A549 (cell line): ENCODE data around the gene MTX3. TPM values are rescaled to one million over a fixed set of nuclear protein-coding genes. Genes with fewer than 3 reads are reported as not detected.
A peak's percentile ranks its signal among the peaks of the same experiment; 100 is the strongest.

Experiments used
- ATAC-seq, 2 experiments: fragments of 200-7000 bp in 1 of 2; fragments of >200 bp in 1 of 2; cut with Nextera tagmentation in 1 of 2; cut with Tn5 transposase in 1 of 2; 3 replicates each; pipeline versions ENCODE4 v1.8.0 to v1.9.1; 2018 to 2020; ENCODE audit warnings: mild to moderate bottlenecking in 1 of 2, moderate library complexity in 1 of 2
- CTCF ChIA-PET: fragments of 300-600 bp; sonication (Branson Sonifier 250); formaldehyde crosslinking; extraction: SDS; loops from one replicate; lab custom pipeline; 2021; ENCODE audit warnings: antibody characterized with exemption, inconsistent platforms; lab: Yijun Ruan, JAX
- POLR2A ChIA-PET: fragments of 350-600 bp; formaldehyde crosslinking; extraction: SDS; loops from one replicate; lab custom pipeline; 2021; ENCODE audit warnings: antibody characterized with exemption, inconsistent platforms; lab: Yijun Ruan, JAX
- DNase-seq, 2 experiments: peaks; one replicate each; pipeline versions ENCODE4 v3.0.0 to v3.0.0-alpha.2; 2011 to 2016; ENCODE audit warnings: low read depth in 1 of 2, low spot score in 1 of 2
- FAIRE-seq: peaks from 2 replicates; lab custom pipeline; 2011; peaks lifted over from hg19 to GRCh38; lab: Jason Lieb, UNC
- H3K27ac ChIP-seq, 2 experiments: fragments of >200 bp; sonication (Bioruptor Twin); formaldehyde crosslinking; 3 replicates each; pipeline ENCODE4 v1.5.1; 2016 to 2017
- H3K4me1 ChIP-seq: fragments of >200 bp; sonication (Bioruptor Twin); formaldehyde crosslinking; 3 replicates; pipeline ENCODE4 v1.6.1; 2016
- H3K4me2 ChIP-seq: fragments of >200 bp; sonication (Bioruptor Twin); formaldehyde crosslinking; 3 replicates; pipeline ENCODE4 v1.6.1; 2016
- H3K4me3 ChIP-seq: fragments of >200 bp; sonication (Bioruptor Twin); formaldehyde crosslinking; 3 replicates; pipeline ENCODE4 v1.5.1; 2016
- H3K9me3 ChIP-seq: fragments of >200 bp; sonication (Bioruptor Twin); formaldehyde crosslinking; 3 replicates; pipeline ENCODE4 v1.6.1; 2016
- BHLHE40 ChIP-seq: IDR thresholded peaks from 2 replicates; pipeline ENCODE4 v1.6.1; 2012; ENCODE audit warnings: low read depth, low read length, inconsistent platforms
- FOSB ChIP-seq: fragments of 250-450 bp; sonication (Bioruptor Pico); IDR thresholded peaks from 2 replicates; pipeline ENCODE4 v1.5.0; 2020; ENCODE audit warnings: mild to moderate bottlenecking, moderate library complexity
- GATA3 ChIP-seq: IDR thresholded peaks from 2 replicates; pipeline ENCODE4 v1.6.1; 2012; ENCODE audit warnings: borderline replicate concordance
- HDAC2 ChIP-seq: fragments of 200-600 bp; sonication (generic); IDR thresholded peaks from 2 replicates; pipeline ENCODE4 v1.6.1; 2016
- HEYL ChIP-seq: fragments of 250-450 bp; sonication (Bioruptor Pico); IDR thresholded peaks from 2 replicates; pipeline ENCODE4 v1.8.0; 2021; ENCODE audit warnings: mild to moderate bottlenecking, moderate library complexity
- HOXA7 ChIP-seq: fragments of 250-450 bp; sonication (Bioruptor Pico); IDR thresholded peaks from 2 replicates; pipeline ENCODE4 v1.5.0; 2020; ENCODE audit warnings: mild to moderate bottlenecking, moderate library complexity
- JUN ChIP-seq, 2 experiments: fragments of >200 bp; sonication (Bioruptor Twin); formaldehyde crosslinking; IDR thresholded peaks; 2 replicates in 1 of 2; 3 replicates in 1 of 2; pipeline ENCODE4 v1.6.1; 2016 to 2017
- KDM1A ChIP-seq: fragments of 200-600 bp; sonication (generic); IDR thresholded peaks from 2 replicates; pipeline ENCODE4 v1.6.1; 2016; ENCODE audit warnings: low read depth, mild to moderate bottlenecking
- MAFK ChIP-seq: fragments of 450-650 bp; IDR thresholded peaks from 2 replicates; pipeline ENCODE4 v1.6.1; 2014; ENCODE audit not compliant: partially characterized antibody
- MAZ ChIP-seq: fragments of 150-350 bp; IDR thresholded peaks from 2 replicates; pipeline ENCODE4 v1.6.1; 2014; ENCODE audit warnings: antibody characterized with exemption, low read depth, low read length, borderline replicate concordance
- NFE2L2 ChIP-seq: fragments of 150-350 bp; conservative IDR thresholded peaks from 2 replicates; pipeline ENCODE4 v1.6.1; 2014; ENCODE audit warnings: low read length
- NPAS2 ChIP-seq: fragments of 250-450 bp; sonication (Bioruptor Pico); IDR thresholded peaks from 2 replicates; pipeline ENCODE4 v1.8.0; 2022; ENCODE audit warnings: mild to moderate bottlenecking, moderate library complexity, borderline replicate concordance
- POLR2A ChIP-seq: IDR thresholded peaks from 2 replicates; pipeline ENCODE4 v1.6.1; 2012; ENCODE audit warnings: mild to moderate bottlenecking, low read length
- POLR2AphosphoS2 ChIP-seq: conservative IDR thresholded peaks from 2 replicates; pipeline ENCODE4 v1.6.1; 2012; ENCODE audit warnings: low read length, improper control_type of control experiment, inconsistent platforms
- TFCP2L1 ChIP-seq: fragments of 250-450 bp; sonication (Bioruptor Pico); IDR thresholded peaks from 2 replicates; pipeline ENCODE4 v1.5.0; 2021; ENCODE audit warnings: mild to moderate bottlenecking
- ZC3H11A ChIP-seq: fragments of 450-650 bp; IDR thresholded peaks from 2 replicates; pipeline ENCODE4 v1.6.1; 2014; ENCODE audit warnings: antibody characterized with exemption, mild to moderate bottlenecking
- ZNF302 ChIP-seq: fragments of 250-450 bp; sonication (Bioruptor Pico); IDR thresholded peaks from 2 replicates; pipeline ENCODE4 v1.9.0; 2021; ENCODE audit warnings: inconsistent platforms, mild to moderate bottlenecking, moderate library complexity
- WGBS: methylation state at CpG from one replicate; pipeline ENCODE4 v1.1.6; 2017; ENCODE audit errors: missing lambda C conversion rate; 5-methylcytosine and 5-hydroxymethylcytosine counted together
- polyA plus RNA-seq, 4 experiments: library from polyadenylated mRNA; depleted of rRNA in 3 of 4; stranded (reverse); fragments of >200 nt; fragmentation: RNase III in 1 of 4; extraction: RNeasy Plus Mini Kit Qiagen cat#74134 plus additional on column Dnase treatment in 1 of 4; gene quantifications; 2 replicates in 3 of 4; 3 replicates in 1 of 4; pipeline ENCODE4 v1.2.3, GENCODE V29; 2011 to 2017
- TF ChIP-seq, protein P1 (sequence below): IDR thresholded peaks from 2 replicates; pipeline ENCODE4 v1.6.1; 2012
- TF ChIP-seq, protein P2 (sequence below): fragments of 250-450 bp; sonication (Bioruptor Pico); IDR thresholded peaks from 2 replicates; pipeline ENCODE4 v1.5.0; 2020; ENCODE audit warnings: low read depth, mild to moderate bottlenecking, moderate library complexity
- TF ChIP-seq, protein P3 (sequence below): fragments of 200-600 bp; sonication (generic); IDR thresholded peaks from 2 replicates; pipeline ENCODE4 v1.6.1; 2016; ENCODE audit warnings: antibody characterized with exemption, mild to moderate bottlenecking, moderate library complexity
- TF ChIP-seq, protein P4 (sequence below): IDR thresholded peaks from 2 replicates; pipeline ENCODE4 v1.6.1; 2012; ENCODE audit warnings: low read depth, borderline replicate concordance
- TF ChIP-seq, protein P5 (sequence below): fragments of >200 bp; sonication (Bioruptor Twin); formaldehyde crosslinking; IDR thresholded peaks from 2 replicates; pipeline ENCODE4 v1.6.1; 2016
- TF ChIP-seq, protein P6 (sequence below): fragments of 150-350 bp; IDR thresholded peaks from 2 replicates; pipeline ENCODE4 v1.6.1; 2014; ENCODE audit warnings: low read depth, mild to moderate bottlenecking, low read length

Gene MTX3
- polyA plus RNA-seq, 2 of the 4 experiments (the other 2 are of a cell fraction) = 7.4 to 19.1 TPM

DNA sequence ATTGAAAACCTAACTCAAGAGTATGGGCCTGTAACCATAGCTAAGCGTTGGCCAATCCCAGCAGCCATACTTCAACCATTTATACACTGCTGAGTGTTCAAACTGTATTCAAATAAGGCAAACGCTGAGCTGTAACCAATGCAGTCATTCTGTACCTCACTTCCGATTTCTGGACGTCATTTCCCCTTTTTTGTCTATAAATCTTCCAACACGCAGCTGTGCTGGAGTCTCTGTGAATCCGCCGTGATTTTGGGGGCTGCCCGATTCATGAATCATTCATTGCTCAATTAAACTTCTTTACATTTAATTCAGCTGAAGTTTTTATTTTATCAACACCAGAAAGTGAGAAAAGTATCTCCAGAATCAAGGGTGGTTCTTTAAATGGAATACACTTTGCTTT lies 31.7 kb downstream of the MTX3 start:
- no peak overlapping the region for H3K27ac ChIP-seq
- CTCF ChIA-PET = no interaction called here
- no peaks in the 10 kb centered on the region for H3K4me1 ChIP-seq
- 45% methylated on average over 8 of the region's 8 CpGs for WGBS
- TF ChIP-seq MAZ (no peak), JUN (IDR thresholded peaks at IDR 0.05) (no peak), ZC3H11A (no peak), NPAS2 (CRISPR knock-in tag) (no peak), TFCP2L1 (CRISPR knock-in tag) (no peak), MAFK (no peak), POLR2A (no peak), BHLHE40 (no peak), NFE2L2 (no peak), FOSB (CRISPR knock-in tag) (no peak), HDAC2 (no peak)
- TF ChIP-seq, protein P1, sequence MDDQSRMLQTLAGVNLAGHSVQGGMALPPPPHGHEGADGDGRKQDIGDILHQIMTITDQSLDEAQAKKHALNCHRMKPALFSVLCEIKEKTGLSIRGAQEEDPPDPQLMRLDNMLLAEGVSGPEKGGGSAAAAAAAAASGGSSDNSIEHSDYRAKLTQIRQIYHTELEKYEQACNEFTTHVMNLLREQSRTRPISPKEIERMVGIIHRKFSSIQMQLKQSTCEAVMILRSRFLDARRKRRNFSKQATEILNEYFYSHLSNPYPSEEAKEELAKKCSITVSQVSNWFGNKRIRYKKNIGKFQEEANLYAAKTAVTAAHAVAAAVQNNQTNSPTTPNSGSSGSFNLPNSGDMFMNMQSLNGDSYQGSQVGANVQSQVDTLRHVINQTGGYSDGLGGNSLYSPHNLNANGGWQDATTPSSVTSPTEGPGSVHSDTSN = no peak
- TF ChIP-seq, protein P2, sequence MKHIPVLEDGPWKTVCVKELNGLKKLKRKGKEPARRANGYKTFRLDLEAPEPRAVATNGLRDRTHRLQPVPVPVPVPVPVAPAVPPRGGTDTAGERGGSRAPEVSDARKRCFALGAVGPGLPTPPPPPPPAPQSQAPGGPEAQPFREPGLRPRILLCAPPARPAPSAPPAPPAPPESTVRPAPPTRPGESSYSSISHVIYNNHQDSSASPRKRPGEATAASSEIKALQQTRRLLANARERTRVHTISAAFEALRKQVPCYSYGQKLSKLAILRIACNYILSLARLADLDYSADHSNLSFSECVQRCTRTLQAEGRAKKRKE (CRISPR knock-in tag) = no peak
- TF ChIP-seq, protein P3, sequence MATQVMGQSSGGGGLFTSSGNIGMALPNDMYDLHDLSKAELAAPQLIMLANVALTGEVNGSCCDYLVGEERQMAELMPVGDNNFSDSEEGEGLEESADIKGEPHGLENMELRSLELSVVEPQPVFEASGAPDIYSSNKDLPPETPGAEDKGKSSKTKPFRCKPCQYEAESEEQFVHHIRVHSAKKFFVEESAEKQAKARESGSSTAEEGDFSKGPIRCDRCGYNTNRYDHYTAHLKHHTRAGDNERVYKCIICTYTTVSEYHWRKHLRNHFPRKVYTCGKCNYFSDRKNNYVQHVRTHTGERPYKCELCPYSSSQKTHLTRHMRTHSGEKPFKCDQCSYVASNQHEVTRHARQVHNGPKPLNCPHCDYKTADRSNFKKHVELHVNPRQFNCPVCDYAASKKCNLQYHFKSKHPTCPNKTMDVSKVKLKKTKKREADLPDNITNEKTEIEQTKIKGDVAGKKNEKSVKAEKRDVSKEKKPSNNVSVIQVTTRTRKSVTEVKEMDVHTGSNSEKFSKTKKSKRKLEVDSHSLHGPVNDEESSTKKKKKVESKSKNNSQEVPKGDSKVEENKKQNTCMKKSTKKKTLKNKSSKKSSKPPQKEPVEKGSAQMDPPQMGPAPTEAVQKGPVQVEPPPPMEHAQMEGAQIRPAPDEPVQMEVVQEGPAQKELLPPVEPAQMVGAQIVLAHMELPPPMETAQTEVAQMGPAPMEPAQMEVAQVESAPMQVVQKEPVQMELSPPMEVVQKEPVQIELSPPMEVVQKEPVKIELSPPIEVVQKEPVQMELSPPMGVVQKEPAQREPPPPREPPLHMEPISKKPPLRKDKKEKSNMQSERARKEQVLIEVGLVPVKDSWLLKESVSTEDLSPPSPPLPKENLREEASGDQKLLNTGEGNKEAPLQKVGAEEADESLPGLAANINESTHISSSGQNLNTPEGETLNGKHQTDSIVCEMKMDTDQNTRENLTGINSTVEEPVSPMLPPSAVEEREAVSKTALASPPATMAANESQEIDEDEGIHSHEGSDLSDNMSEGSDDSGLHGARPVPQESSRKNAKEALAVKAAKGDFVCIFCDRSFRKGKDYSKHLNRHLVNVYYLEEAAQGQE = no peak
- TF ChIP-seq, protein P4, sequence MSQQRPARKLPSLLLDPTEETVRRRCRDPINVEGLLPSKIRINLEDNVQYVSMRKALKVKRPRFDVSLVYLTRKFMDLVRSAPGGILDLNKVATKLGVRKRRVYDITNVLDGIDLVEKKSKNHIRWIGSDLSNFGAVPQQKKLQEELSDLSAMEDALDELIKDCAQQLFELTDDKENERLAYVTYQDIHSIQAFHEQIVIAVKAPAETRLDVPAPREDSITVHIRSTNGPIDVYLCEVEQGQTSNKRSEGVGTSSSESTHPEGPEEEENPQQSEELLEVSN = no peak
- H3K4me2 ChIP-seq = no peak overlapping the region
- no peak for ATAC-seq
- H3K9me3 ChIP-seq = no peaks in the 10 kb centered on the region
- FAIRE-seq = no peak
- POLR2A ChIA-PET = no interaction called here
- DNase-seq = no peak
- H3K4me3 ChIP-seq = no peak overlapping the region

DNA sequence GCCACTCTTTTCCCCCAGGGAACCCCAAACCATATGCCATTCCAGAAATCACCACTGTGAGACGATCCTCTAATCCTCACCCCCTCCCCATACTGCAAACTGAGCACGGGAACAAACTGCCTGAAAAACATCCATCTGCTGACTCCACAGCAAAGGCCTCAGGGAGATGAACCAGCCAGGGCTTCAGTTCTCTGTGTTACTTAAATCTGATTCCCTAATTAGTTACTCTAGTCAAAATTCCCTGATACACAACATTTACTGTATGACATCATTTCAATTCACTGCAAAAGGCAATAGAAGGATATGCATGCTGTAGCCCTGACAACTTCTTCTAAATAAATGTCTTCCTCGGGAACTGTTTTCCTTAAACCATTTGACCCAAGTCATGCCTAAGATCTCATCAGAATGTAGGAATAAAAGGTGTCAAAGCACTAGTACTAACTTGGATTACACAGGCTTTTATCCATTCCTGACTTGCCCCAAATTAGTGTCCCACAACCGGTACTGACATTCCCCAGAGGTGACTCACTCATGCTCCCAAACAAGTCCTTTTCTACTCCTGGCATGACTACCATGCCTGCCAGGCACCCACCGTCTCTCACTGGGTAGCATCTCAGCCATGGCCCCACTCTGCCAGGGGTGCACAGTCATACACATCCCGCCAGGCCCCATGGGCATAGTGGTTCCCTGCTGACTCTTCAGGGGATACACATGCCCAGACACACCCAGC lies 35.0 kb downstream of the MTX3 start:
- DNase-seq (peak in 1 of 2 experiments; percentile 10), FAIRE-seq (peak; percentile 28), ATAC-seq (no peak)
- no peak for TF ChIP-seq HOXA7 (CRISPR knock-in tag)
- TF ChIP-seq, protein P1 = no peak
- TF ChIP-seq ZNF302 (CRISPR knock-in tag) = no peak
- TF ChIP-seq, protein P5, sequence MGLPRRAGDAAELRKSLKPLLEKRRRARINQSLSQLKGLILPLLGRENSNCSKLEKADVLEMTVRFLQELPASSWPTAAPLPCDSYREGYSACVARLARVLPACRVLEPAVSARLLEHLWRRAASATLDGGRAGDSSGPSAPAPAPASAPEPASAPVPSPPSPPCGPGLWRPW = no peak
- no peak for TF ChIP-seq GATA3
- no peak for TF ChIP-seq KDM1A
- no peak for TF ChIP-seq HEYL (CRISPR knock-in tag)
- TF ChIP-seq, protein P3 = no peak
- TF ChIP-seq, protein P6, sequence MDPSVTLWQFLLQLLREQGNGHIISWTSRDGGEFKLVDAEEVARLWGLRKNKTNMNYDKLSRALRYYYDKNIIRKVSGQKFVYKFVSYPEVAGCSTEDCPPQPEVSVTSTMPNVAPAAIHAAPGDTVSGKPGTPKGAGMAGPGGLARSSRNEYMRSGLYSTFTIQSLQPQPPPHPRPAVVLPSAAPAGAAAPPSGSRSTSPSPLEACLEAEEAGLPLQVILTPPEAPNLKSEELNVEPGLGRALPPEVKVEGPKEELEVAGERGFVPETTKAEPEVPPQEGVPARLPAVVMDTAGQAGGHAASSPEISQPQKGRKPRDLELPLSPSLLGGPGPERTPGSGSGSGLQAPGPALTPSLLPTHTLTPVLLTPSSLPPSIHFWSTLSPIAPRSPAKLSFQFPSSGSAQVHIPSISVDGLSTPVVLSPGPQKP = no peak
- no peak for TF ChIP-seq POLR2AphosphoS2
- TF ChIP-seq NFE2L2 = no peak
- no peak for TF ChIP-seq HDAC2
- ChIA-PET POLR2A (no interaction called here), CTCF (no interaction called here)
- Histone ChIP-seq H3K9me3 (no peaks in the 10 kb centered on the region), H3K4me2 (no peak overlapping the region), H3K4me1 (no peaks in the 10 kb centered on the region), H3K27ac (no peak overlapping the region), H3K4me3 (no peak overlapping the region)
- 38% methylated on average over 6 of the region's 6 CpGs for WGBS
